ENCODE measurements around the gene HOXA10. TPM values are rescaled to one million over a fixed set of nuclear protein-coding genes. Genes with fewer than 3 reads are reported as not detected.

Gene HOXA10
- total and polyA plus RNA-seq, 2 experiments from 2014 or later = 7.7 to 15.1 TPM

GRCh38 chr7:27162561-27163287 is 11.4 kb downstream of the HOXA10 start:
- Histone ChIP-seq H4K20me1 (ENCODE audit: insufficient read depth, poor library complexity, severe bottlenecking) (no peaks in the 10 kb centered on the region), H2AFZ (no peak overlapping the region), H3K4me3 (peak overlapping the region; percentile 10), H3K79me2 (peaks cover 54% of the 10 kb centered on the region), H3K27ac (peak overlapping the region; percentile 62), H3K27me3 (peaks cover 92% of the 10 kb centered on the region), H3K4me2 (peak overlapping the region; percentile 96), H3K9me3 (ENCODE audit: low read depth) (no peaks in the 10 kb centered on the region), H3K4me1 (ENCODE audit: insufficient read depth) (peaks cover 22% of the 10 kb centered on the region), H3K9me2 (replicated peaks; ENCODE audit: insufficient read depth) (no peaks in the 10 kb centered on the region), H3K36me3 (replicated peaks; ENCODE audit: insufficient read depth, low read depth) (no peaks in the 10 kb centered on the region)
- no peak for DNase-seq (ENCODE audit: low spot score)
- 71% methylated on average over 7 of the region's 7 CpGs for WGBS (ENCODE audit: low lambda C conversion rate, missing lambda C conversion rate)
- TF ChIP-seq CTCF (IDR thresholded peaks at IDR 0.05; ENCODE audit: poor library complexity) (no peak), EZH2phosphoT487 (IDR thresholded peaks at IDR 0.05; ENCODE audit: low read depth, severe bottlenecking, unreplicated experiment) (no peak), EZH2 (IDR thresholded peaks at IDR 0.05; ENCODE audit: borderline replicate concordance) (no peak)

DNA sequence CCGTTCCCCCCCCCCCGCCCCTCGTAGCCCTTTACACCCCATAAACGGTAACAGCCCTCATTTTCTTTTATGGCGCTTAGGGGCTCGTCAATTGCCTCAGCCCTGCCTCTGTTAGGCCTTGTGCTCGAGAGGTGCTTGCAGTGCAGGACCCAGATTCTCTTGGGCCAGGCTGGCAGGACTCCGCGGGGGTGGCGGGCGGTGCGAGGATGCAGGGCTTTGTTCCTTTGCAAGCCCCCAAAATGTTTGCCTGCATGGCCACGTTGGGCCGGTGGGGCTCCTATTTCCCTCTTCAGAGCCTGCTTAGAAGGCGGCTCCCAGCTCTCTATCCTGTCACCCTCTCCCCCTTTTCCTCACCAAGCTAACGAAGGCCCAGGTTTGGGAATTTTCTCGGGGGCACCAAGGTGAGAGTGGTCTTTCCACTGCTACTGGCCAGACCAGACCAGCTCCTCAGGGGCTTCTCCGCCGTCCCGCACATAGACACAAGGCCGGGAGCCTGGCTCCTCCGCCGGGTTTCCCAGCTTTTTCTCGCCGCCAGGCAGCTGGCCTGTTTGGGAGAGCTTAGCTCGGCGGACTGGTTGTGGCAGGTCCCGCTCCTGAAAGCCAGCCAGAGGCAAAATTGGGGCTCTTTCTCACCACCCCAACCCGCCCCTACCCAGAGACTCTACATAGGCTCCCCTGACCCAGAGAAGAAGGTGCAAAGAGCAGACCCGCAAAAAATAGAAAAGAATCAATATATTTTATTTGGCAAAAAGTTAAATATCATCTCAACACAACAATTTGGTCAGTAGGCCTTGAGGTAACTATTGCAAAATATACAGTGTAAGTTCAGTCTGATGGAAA is 12.2 kb downstream of the HOXA10 start:
- Histone ChIP-seq H2AFZ (no peak overlapping the region), H3K9me2 (replicated peaks; ENCODE audit: insufficient read depth) (no peaks in the 10 kb centered on the region), H3K4me2 (peak overlapping the region; percentile 96), H4K20me1 (ENCODE audit: insufficient read depth, poor library complexity, severe bottlenecking) (no peaks in the 10 kb centered on the region), H3K27ac (peak overlapping the region; percentile 62), H3K27me3 (peaks cover 92% of the 10 kb centered on the region), H3K9me3 (ENCODE audit: low read depth) (no peaks in the 10 kb centered on the region), H3K36me3 (replicated peaks; ENCODE audit: insufficient read depth, low read depth) (no peaks in the 10 kb centered on the region), H3K4me3 (no peak overlapping the region), H3K4me1 (ENCODE audit: insufficient read depth) (peaks cover 18% of the 10 kb centered on the region), H3K79me2 (peaks cover 46% of the 10 kb centered on the region)
- peak; percentile 19 for DNase-seq (ENCODE audit: low spot score)
- no peak for TF ChIP-seq CTCF (IDR thresholded peaks at IDR 0.05; ENCODE audit: poor library complexity)
- no peak for TF ChIP-seq EZH2phosphoT487 (IDR thresholded peaks at IDR 0.05; ENCODE audit: low read depth, severe bottlenecking, unreplicated experiment)
- no peak for TF ChIP-seq EZH2 (IDR thresholded peaks at IDR 0.05; ENCODE audit: borderline replicate concordance)
- 32% methylated on average over 26 of the region's 30 CpGs for WGBS (ENCODE audit: low lambda C conversion rate, missing lambda C conversion rate)

DNA sequence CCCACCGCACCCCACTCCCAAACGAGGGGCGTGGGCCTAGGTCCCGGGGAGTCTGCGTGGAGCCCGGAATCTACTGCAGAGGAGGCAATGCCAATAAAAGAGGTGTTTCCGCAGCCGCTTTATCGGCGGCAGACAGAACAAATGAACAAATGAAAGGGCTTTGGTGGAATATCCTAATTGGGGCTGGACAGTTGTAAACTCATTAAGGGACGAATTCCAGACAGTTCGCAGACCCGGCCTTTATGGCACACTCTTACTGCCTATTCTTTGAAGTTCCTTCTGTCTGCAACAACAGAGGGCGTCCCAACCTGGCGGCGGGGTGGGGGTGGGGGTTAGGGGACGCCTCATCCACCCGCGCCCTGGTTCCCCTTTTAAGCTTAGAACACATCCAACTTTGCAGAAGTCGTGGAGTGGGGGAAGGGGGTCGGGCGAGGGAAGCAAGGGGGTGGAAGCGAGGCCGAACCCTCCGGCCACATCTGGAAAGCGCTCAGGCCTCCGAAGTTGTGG is 12.9 kb downstream of the HOXA10 start:
- H3K27ac ChIP-seq = no peak overlapping the region

More for the DNA sequence above, 12.9 kb downstream of the HOXA10 start:
- Histone ChIP-seq H3K36me3 (replicated peaks; ENCODE audit: insufficient read depth, low read depth) (no peaks in the 10 kb centered on the region), H3K9me2 (replicated peaks; ENCODE audit: insufficient read depth) (no peaks in the 10 kb centered on the region), H3K79me2 (peaks cover 40% of the 10 kb centered on the region), H3K4me1 (ENCODE audit: insufficient read depth) (peaks cover 15% of the 10 kb centered on the region), H3K4me2 (peak overlapping the region; percentile 96), H3K4me3 (no peak overlapping the region), H2AFZ (peak overlapping the region; percentile 78), H4K20me1 (ENCODE audit: insufficient read depth, poor library complexity, severe bottlenecking) (no peaks in the 10 kb centered on the region), H3K27me3 (peaks cover 92% of the 10 kb centered on the region), H3K9me3 (ENCODE audit: low read depth) (no peaks in the 10 kb centered on the region)
- peak; percentile 15 for DNase-seq (ENCODE audit: low spot score)
- WGBS (ENCODE audit: low lambda C conversion rate, missing lambda C conversion rate) = 6% methylated on average over 19 of the region's 27 CpGs
- TF ChIP-seq CTCF (IDR thresholded peaks at IDR 0.05; ENCODE audit: poor library complexity) = no peak
- no peak for TF ChIP-seq EZH2phosphoT487 (IDR thresholded peaks at IDR 0.05; ENCODE audit: low read depth, severe bottlenecking, unreplicated experiment)
- no peak for TF ChIP-seq EZH2 (IDR thresholded peaks at IDR 0.05; ENCODE audit: borderline replicate concordance)
